ENCODE measurements around the gene TSPYL6.

GRCh38 chr2:54289917-54290316, 33.9 kb upstream of the TSPYL6 start:
- TF ChIP-seq, protein P1, sequence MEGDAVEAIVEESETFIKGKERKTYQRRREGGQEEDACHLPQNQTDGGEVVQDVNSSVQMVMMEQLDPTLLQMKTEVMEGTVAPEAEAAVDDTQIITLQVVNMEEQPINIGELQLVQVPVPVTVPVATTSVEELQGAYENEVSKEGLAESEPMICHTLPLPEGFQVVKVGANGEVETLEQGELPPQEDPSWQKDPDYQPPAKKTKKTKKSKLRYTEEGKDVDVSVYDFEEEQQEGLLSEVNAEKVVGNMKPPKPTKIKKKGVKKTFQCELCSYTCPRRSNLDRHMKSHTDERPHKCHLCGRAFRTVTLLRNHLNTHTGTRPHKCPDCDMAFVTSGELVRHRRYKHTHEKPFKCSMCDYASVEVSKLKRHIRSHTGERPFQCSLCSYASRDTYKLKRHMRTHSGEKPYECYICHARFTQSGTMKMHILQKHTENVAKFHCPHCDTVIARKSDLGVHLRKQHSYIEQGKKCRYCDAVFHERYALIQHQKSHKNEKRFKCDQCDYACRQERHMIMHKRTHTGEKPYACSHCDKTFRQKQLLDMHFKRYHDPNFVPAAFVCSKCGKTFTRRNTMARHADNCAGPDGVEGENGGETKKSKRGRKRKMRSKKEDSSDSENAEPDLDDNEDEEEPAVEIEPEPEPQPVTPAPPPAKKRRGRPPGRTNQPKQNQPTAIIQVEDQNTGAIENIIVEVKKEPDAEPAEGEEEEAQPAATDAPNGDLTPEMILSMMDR (IDR thresholded peaks at IDR 0.05): no peak
- no peak for TF ChIP-seq POLR2A (IDR thresholded peaks at IDR 0.05)
